HL-60 (cell line): ENCODE measurements around the gene TMEM179.

ENCODE experiments used
- DNase-seq, 2 experiments: peaks; one replicate each; pipeline ENCODE4 v3.0.0-alpha.2; 2010 to 2020; ENCODE audit warnings: low read depth in 1 of 2, low spot score in 1 of 2
- H3K27ac ChIP-seq: fragments of 250-450 bp; sonication (Bioruptor Pico); replicated peaks from 2 replicates; pipeline ENCODE4 v1.5.1; 2020; ENCODE audit warnings: mild to moderate bottlenecking, moderate library complexity
- H3K27me3 ChIP-seq: fragments of 250-450 bp; sonication (Bioruptor Pico); 2 replicates; pipeline ENCODE4 v1.5.1; 2021; ENCODE audit warnings: mild to moderate bottlenecking, moderate library complexity; ENCODE audit not compliant: insufficient read depth, poor library complexity, severe bottlenecking
- H3K4me3 ChIP-seq: replicated peaks from 2 replicates; pipeline ENCODE4 v1.5.1; 2011; ENCODE audit warnings: mild to moderate bottlenecking, control low read depth, low read length; ENCODE audit not compliant: insufficient read depth
- CTCF ChIP-seq: IDR thresholded peaks from one replicate; pipeline ENCODE4 v1.5.1; 2011; ENCODE audit warnings: low read length, control low read depth, inconsistent platforms; ENCODE audit not compliant: insufficient read depth
- GABPA ChIP-seq: IDR thresholded peaks from 2 replicates; pipeline ENCODE4 v1.6.1; 2012; ENCODE audit warnings: low read depth
- POLR2AphosphoS5 ChIP-seq: IDR thresholded peaks from 2 replicates; pipeline ENCODE4 v1.6.1; 2012; ENCODE audit warnings: low read depth
- REST ChIP-seq: IDR thresholded peaks from 2 replicates; pipeline ENCODE4 v1.6.1; 2012; ENCODE audit warnings: low read depth; ENCODE audit not compliant: insufficient replicate concordance
- SPI1 ChIP-seq: IDR thresholded peaks from 2 replicates; pipeline ENCODE4 v1.6.1; 2012; ENCODE audit warnings: low read depth, mild to moderate bottlenecking, borderline replicate concordance

Gene TMEM179

GRCh38 chr14:104569435-104569834 is 35.1 kb downstream of the TMEM179 start:
- H3K4me3 ChIP-seq: no peak overlapping the region
- DNase-seq: no peak

GRCh38 chr14:104568620-104569019 is 36.0 kb downstream of the TMEM179 start:
- Histone ChIP-seq H3K27me3 (peaks cover 10% of the 10 kb centered on the region), H3K27ac (no peak overlapping the region), H3K4me3 (no peak overlapping the region)
- TF ChIP-seq SPI1 (no peak), GABPA (no peak)
- no peak for DNase-seq

More at GRCh38 chr14:104569435-104569834, 35.1 kb downstream of the TMEM179 start:
- Histone ChIP-seq H3K27me3 (peaks cover 6% of the 10 kb centered on the region), H3K27ac (no peak overlapping the region)
- TF ChIP-seq POLR2AphosphoS5 (no peak), SPI1 (no peak), REST (no peak), CTCF (no peak), GABPA (no peak)

- TF ChIP-seq SPI1 (no peak), POLR2AphosphoS5 (no peak), GABPA (no peak), CTCF (no peak), REST (no peak)
- no peak overlapping the region for H3K4me3 ChIP-seq
- no peak overlapping the region for H3K27ac ChIP-seq
- DNase-seq: no peak
- H3K27me3 ChIP-seq: peaks cover 14% of the 10 kb centered on the region
Measured at GRCh38 chr14:104567957-104568225, 36.7 kb downstream of the TMEM179 start.

GRCh38 chr14:104567141-104567956 is 37.2 kb downstream of the TMEM179 start:
- TF ChIP-seq GABPA (no peak), SPI1 (no peak), CTCF (no peak), POLR2AphosphoS5 (no peak), REST (no peak)
- H3K27me3 ChIP-seq: peaks cover 14% of the 10 kb centered on the region
- no peak overlapping the region for H3K4me3 ChIP-seq
- no peak overlapping the region for H3K27ac ChIP-seq
- DNase-seq: no peak
